HCT116 (cell line): Measurements from ENCODE around the gene JDP2. TPM values are rescaled to one million over a fixed set of nuclear protein-coding genes. Genes with fewer than 3 reads are reported as not detected.

ENCODE experiments used
- ATAC-seq: fragments of 200-7000 bp; cut with Tn5 transposase; 2 replicates; pipeline ENCODE4 v1.9.1; 2020; ENCODE audit warnings: mild to moderate bottlenecking, moderate library complexity
- BruUV-seq: library from RNA; stranded (reverse); fragments of 400-500 nt; replicated peaks from 2 replicates; lab custom pipeline; 2021; lab: Mats Ljungman, UMichigan
- CTCF ChIA-PET: fragments of 300-600 bp; sonication (Branson Sonifier 250); formaldehyde crosslinking; loops from one replicate; lab custom pipeline; 2021; ENCODE audit warnings: antibody characterized with exemption; lab: Charles Lee
- POLR2A ChIA-PET: fragments of 300-600, 350-600 bp; sonication (Branson Sonifier 250); formaldehyde crosslinking; loops from one replicate; lab custom pipeline; 2021; ENCODE audit warnings: antibody characterized with exemption; lab: Charles Lee
- RAD21 ChIA-PET, 2 experiments: fragments of 300-600 bp; sonication (Branson Sonifier 250); formaldehyde crosslinking; loops; one replicate each; lab custom pipeline; 2023; ENCODE audit warnings: low total read pairs in 2 of 2; ENCODE audit not compliant: uncharacterized antibody in 2 of 2, unreplicated experiment in 2 of 2, low non-redundant PET in 1 of 2; lab: Charles Lee
- DNase-seq: peaks from one replicate; pipeline ENCODE4 v3.0.0-alpha.2; 2010; ENCODE audit warnings: low read depth, low spot score
- H2AFZ ChIP-seq: fragments of 200-600 bp; shearing (Covaris generic), sonication (generic); 2 replicates; pipeline ENCODE4 v1.6.1; 2017; ENCODE audit warnings: low read depth, mixed run types, mixed read lengths, antibody characterized with exemption, low read length; ENCODE audit not compliant: poor library complexity, severe bottlenecking
- H3K27ac ChIP-seq: 2 replicates; pipeline ENCODE4 v1.5.1; 2012; ENCODE audit warnings: low read depth, low read length
- H3K27me3 ChIP-seq: fragments of 200-600 bp; sonication (generic); 2 replicates; pipeline ENCODE4 v1.6.1; 2016; ENCODE audit warnings: mixed run types, low read length, mixed read lengths; ENCODE audit not compliant: insufficient read depth
- H3K36me3 ChIP-seq, 2 experiments: fragments of 200-500 bp in 1 of 2; fragments of 200-600 bp in 1 of 2; sonication (Bioruptor generic) in 1 of 2; sonication (generic) in 1 of 2; 2 replicates each; pipeline versions ENCODE4 v1.5.1 to v1.6.1; 2014 to 2016; ENCODE audit warnings: low read length in 2 of 2, inconsistent platforms in 1 of 2, mixed read lengths in 1 of 2, mixed run types in 1 of 2; ENCODE audit not compliant: insufficient read depth in 2 of 2, control insufficient read depth in 1 of 2
- H3K4me1 ChIP-seq, 2 experiments: fragments of 200-600 bp in 1 of 2; sonication (generic) in 1 of 2; 2 replicates each; pipeline versions ENCODE4 v1.5.1 to v1.6.1; 2012 to 2017; ENCODE audit warnings: low read length in 2 of 2, inconsistent platforms in 1 of 2, mild to moderate bottlenecking in 1 of 2, mixed read lengths in 1 of 2, mixed run types in 1 of 2, moderate library complexity in 1 of 2; ENCODE audit not compliant: insufficient read depth in 2 of 2, control insufficient read depth in 1 of 2
- H3K4me2 ChIP-seq: fragments of 200-600 bp; sonication (generic); 2 replicates; pipeline ENCODE4 v1.6.1; 2017; ENCODE audit warnings: mixed run types, low read length, mixed read lengths
- H3K4me3 ChIP-seq, 2 experiments: fragments of 200-600 bp in 1 of 2; sonication (generic) in 1 of 2; replicated peaks in 1 of 2; 2 replicates each; pipeline ENCODE4 v1.5.1; 2011 to 2016; ENCODE audit warnings: low read length in 2 of 2, control low read depth in 1 of 2, low read depth in 1 of 2, mild to moderate bottlenecking in 1 of 2, mixed read lengths in 1 of 2, mixed run types in 1 of 2
- H3K79me2 ChIP-seq: fragments of 200-600 bp; sonication (generic); 2 replicates; pipeline ENCODE4 v1.6.1; 2017; ENCODE audit warnings: mild to moderate bottlenecking, mixed run types, low read length, moderate library complexity, mixed read lengths; ENCODE audit not compliant: insufficient read depth
- H3K9ac ChIP-seq: fragments of 200-600 bp; sonication (generic); 2 replicates; pipeline ENCODE4 v1.6.1; 2016; ENCODE audit warnings: low read length, mixed read lengths
- H3K9me2 ChIP-seq: fragments of 200-600 bp; sonication (generic), shearing (Covaris generic); 2 replicates; pipeline ENCODE4 v1.6.1; 2017; ENCODE audit warnings: mixed run types, mild to moderate bottlenecking, moderate library complexity; ENCODE audit not compliant: insufficient read depth
- H3K9me3 ChIP-seq, 2 experiments: fragments of 200-500 bp in 1 of 2; fragments of 200-600 bp in 1 of 2; sonication (Bioruptor generic) in 1 of 2; sonication (generic) in 1 of 2; 2 replicates each; pipeline ENCODE4 v1.6.1; 2014 to 2017; ENCODE audit warnings: low read length in 2 of 2, mixed read lengths in 2 of 2, inconsistent platforms in 1 of 2, low read depth in 1 of 2, mild to moderate bottlenecking in 1 of 2, mixed run types in 1 of 2, moderate library complexity in 1 of 2; ENCODE audit not compliant: control insufficient read depth in 1 of 2, insufficient read depth in 1 of 2
- H4K20me1 ChIP-seq: fragments of 200-600 bp; sonication (generic), shearing (Covaris generic); 2 replicates; pipeline ENCODE4 v1.6.1; 2017; ENCODE audit warnings: mixed run types, mild to moderate bottlenecking, moderate library complexity; ENCODE audit not compliant: insufficient read depth
- CBX3 ChIP-seq: IDR thresholded peaks from 2 replicates; pipeline ENCODE4 v1.6.1; 2012; ENCODE audit warnings: low read depth
- EGR1 ChIP-seq: IDR thresholded peaks from 2 replicates; pipeline ENCODE4 v1.6.1; 2012; ENCODE audit warnings: low read depth
- EZH2 ChIP-seq: fragments of 200-600 bp; sonication (generic); IDR thresholded peaks from 2 replicates; pipeline ENCODE4 v1.6.1; 2017; ENCODE audit warnings: antibody characterized with exemption, mixed run types
- JUND ChIP-seq: IDR thresholded peaks from 2 replicates; pipeline ENCODE4 v1.6.1; 2012
- POLR2A ChIP-seq: IDR thresholded peaks from 2 replicates; pipeline ENCODE4 v1.7.0; 2011; ENCODE audit warnings: borderline replicate concordance; ENCODE audit not compliant: insufficient read depth, insufficient read length; ENCODE audit errors: extremely low read depth
- POLR2AphosphoS5 ChIP-seq: IDR thresholded peaks from 2 replicates; pipeline ENCODE4 v1.6.1; 2011; ENCODE audit warnings: mild to moderate bottlenecking, low read depth, low read length, moderate library complexity
- SP1 ChIP-seq: IDR thresholded peaks from 2 replicates; pipeline ENCODE4 v1.6.1; 2012; ENCODE audit warnings: low read depth
- SRF ChIP-seq: IDR thresholded peaks from 2 replicates; pipeline ENCODE4 v1.6.1; 2012; ENCODE audit warnings: low read depth
- ZFX ChIP-seq: fragments of 450-650 bp; IDR thresholded peaks from 2 replicates; pipeline ENCODE4 v1.6.1; 2017
- intact Hi-C: fragments of 100-400 bp; cut with micrococcal nuclease; formaldehyde crosslinking; loops from 2 replicates; pipeline ENCODE4 v1.10.0; 2022
- total RNA-seq: library from RNA; stranded (reverse); gene quantifications from one replicate; pipeline ENCODE4 v1.2.1, GENCODE V29; 2021; ENCODE audit not compliant: unreplicated experiment
- TF ChIP-seq, protein P1 (sequence below), 3 experiments: fragments of 200-600 bp in 1 of 3; sonication (generic) in 1 of 3; IDR thresholded peaks in 2 of 3; conservative IDR thresholded peaks in 1 of 3; 2 replicates each; pipeline ENCODE4 v1.5.1; 2012 to 2017; ENCODE audit warnings: low read depth in 2 of 3, low read length in 2 of 3, antibody characterized with exemption in 1 of 3, borderline replicate concordance in 1 of 3, control low read depth in 1 of 3, mild to moderate bottlenecking in 1 of 3, mixed read lengths in 1 of 3, mixed run types in 1 of 3, moderate library complexity in 1 of 3; ENCODE audit not compliant: insufficient read depth in 1 of 3
- TF ChIP-seq, protein P2 (sequence below): IDR thresholded peaks from 2 replicates; pipeline ENCODE4 v1.6.1; 2012

The JDP2 gene
- total RNA-seq, 1 experiment from 2014 or later: 25.4 TPM

DNA sequence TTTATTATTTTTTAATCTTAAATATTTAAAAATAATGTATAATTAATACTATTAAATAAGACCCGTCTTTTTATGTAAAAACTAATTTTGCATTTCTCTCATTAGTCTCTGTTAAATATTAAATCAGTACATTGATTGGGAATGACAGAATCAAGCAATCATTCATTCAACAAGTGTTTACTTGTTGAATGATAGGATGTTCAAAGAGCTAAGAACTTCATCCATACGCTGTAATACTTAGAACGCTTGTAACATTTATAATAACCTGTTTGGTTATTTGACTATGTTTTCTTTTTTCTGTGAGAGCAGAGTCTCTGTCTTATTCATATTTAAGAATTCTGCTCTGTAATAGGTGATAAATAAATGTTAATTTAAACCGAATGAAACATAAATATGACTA, 91.6 kb downstream of the JDP2 start:
- Histone ChIP-seq H3K27me3 (peaks cover 6% of the 10 kb centered on the region; the same call in 1 of the 2 replicates), H3K4me1 (no peaks in the 10 kb centered on the region), H4K20me1 (no peaks in the 10 kb centered on the region), H3K79me2 (no peaks in the 10 kb centered on the region), H2AFZ (no peak overlapping the region), H3K36me3 (no peaks in the 10 kb centered on the region), H3K9me2 (no peaks in the 10 kb centered on the region), H3K9me3 (no peaks in the 10 kb centered on the region), H3K4me2 (no peak overlapping the region), H3K4me3 (no peak overlapping the region), H3K27ac (no peak overlapping the region), H3K9ac (no peak overlapping the region)
- BruUV-seq: no TSS peak
- RAD21 ChIA-PET: interaction anchor here in 1 of 2 experiments (0.6 kb wide), 1 partner anchor 224 kb away, joined by 6 read pairs; no protein-coding TSS in a partner anchor
- CTCF ChIA-PET: interaction anchor here (0.6 to 1.5 kb wide), 3 partner anchors 10 to 42 kb away, joined by 3 to 7 read pairs (median 4); no protein-coding TSS in a partner anchor
- TF ChIP-seq CBX3: no peak
- no peak for TF ChIP-seq ZFX
- TF ChIP-seq, protein P1, sequence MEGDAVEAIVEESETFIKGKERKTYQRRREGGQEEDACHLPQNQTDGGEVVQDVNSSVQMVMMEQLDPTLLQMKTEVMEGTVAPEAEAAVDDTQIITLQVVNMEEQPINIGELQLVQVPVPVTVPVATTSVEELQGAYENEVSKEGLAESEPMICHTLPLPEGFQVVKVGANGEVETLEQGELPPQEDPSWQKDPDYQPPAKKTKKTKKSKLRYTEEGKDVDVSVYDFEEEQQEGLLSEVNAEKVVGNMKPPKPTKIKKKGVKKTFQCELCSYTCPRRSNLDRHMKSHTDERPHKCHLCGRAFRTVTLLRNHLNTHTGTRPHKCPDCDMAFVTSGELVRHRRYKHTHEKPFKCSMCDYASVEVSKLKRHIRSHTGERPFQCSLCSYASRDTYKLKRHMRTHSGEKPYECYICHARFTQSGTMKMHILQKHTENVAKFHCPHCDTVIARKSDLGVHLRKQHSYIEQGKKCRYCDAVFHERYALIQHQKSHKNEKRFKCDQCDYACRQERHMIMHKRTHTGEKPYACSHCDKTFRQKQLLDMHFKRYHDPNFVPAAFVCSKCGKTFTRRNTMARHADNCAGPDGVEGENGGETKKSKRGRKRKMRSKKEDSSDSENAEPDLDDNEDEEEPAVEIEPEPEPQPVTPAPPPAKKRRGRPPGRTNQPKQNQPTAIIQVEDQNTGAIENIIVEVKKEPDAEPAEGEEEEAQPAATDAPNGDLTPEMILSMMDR (IDR thresholded peaks at IDR 0.05 in 2 of 3, conservative IDR thresholded peaks at IDR 0.05 in 1 of 3; ENCODE audit: borderline replicate concordance in 1 of 3, insufficient read depth in 1 of 3, low read depth in 2 of 3, low read length in 2 of 3): no peak
- ATAC-seq: no peak
- POLR2A ChIA-PET: no interaction called here
- intact Hi-C loops: no loop called here
- no peak for DNase-seq

DNA sequence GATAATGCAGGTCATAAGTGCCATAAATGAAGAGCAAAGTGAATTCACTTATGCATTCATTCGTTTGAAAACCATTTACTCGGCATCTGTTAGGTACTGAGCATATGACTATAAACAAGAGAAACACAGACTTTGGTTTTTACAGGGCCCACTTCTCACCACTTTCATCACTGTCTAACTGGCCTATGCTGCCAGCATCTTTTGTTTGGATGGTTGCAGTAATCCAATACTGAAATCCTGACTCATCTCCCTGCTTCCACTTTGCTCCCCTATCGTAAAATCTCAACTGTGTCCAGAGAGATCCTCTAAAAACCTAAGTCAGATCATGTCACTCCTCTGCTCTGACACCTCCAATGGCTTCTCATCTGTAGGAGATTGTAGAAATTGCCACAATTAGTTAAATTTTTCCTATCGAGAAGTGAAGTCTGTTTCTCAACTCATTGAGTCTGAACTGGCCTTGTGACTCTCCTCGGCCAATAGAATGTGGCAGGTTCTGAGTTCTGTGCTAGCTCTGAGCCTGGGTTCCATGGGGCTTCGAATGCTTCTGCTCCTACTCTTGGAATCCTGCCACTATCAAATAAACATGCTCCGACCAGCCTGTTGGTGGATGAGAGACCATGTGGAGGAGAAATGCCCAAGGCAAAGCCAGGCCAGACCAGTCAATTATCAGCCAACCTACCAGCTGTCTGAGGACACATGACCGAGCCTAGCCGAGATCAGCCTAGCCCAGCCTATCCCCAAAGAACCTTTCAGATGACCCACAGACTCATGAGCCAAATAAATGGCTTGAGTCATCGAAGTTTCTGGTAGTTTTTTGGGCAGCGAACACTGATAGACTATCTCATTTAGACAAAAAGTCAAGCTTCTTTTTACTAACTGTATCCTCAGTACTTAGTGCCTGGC, 92.3 kb downstream of the JDP2 start:
- ChIA-PET CTCF (interaction anchor here (1.5 kb wide), 1 partner anchor 41 kb away, joined by 5 read pairs; no protein-coding TSS in a partner anchor), RAD21 (no interaction called here), POLR2A (no interaction called here)
- H3K4me1 ChIP-seq: no peaks in the 10 kb centered on the region
- H3K27me3 ChIP-seq: peaks cover 6% of the 10 kb centered on the region; the same call in 1 of the 2 replicates
- no peaks in the 10 kb centered on the region for H3K9me2 ChIP-seq
- H2AFZ ChIP-seq: no peak overlapping the region
- ATAC-seq (no peak), DNase-seq (no peak)
- no peaks in the 10 kb centered on the region for H3K36me3 ChIP-seq
- H3K79me2 ChIP-seq: no peaks in the 10 kb centered on the region
- H3K4me2 ChIP-seq: no peak overlapping the region
- intact Hi-C loops: no loop called here
- no peaks in the 10 kb centered on the region for H4K20me1 ChIP-seq
- no peak overlapping the region for H3K9ac ChIP-seq
- H3K4me3 ChIP-seq: no peak overlapping the region
- H3K27ac ChIP-seq: no peak overlapping the region
- BruUV-seq: no TSS peak
- no peaks in the 10 kb centered on the region for H3K9me3 ChIP-seq
- TF ChIP-seq EZH2: no peak
- TF ChIP-seq, protein P1 (IDR thresholded peaks at IDR 0.05 in 2 of 3, conservative IDR thresholded peaks at IDR 0.05 in 1 of 3; ENCODE audit: borderline replicate concordance in 1 of 3, insufficient read depth in 1 of 3, low read depth in 2 of 3, low read length in 2 of 3): no peak
- no peak for TF ChIP-seq JUND
- TF ChIP-seq POLR2A: no peak
- TF ChIP-seq, protein P2, sequence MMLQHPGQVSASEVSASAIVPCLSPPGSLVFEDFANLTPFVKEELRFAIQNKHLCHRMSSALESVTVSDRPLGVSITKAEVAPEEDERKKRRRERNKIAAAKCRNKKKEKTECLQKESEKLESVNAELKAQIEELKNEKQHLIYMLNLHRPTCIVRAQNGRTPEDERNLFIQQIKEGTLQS: no peak
- no peak for TF ChIP-seq SRF
- TF ChIP-seq POLR2AphosphoS5: no peak
- TF ChIP-seq SP1: no peak
- TF ChIP-seq ZFX: no peak
- TF ChIP-seq EGR1: no peak
